PC-9 (cell line): ENCODE data around the gene CAMTA1.

Experiments used
- EZH2 ChIP-seq: fragments of 200-600 bp; sonication (generic); IDR thresholded peaks from 2 replicates; pipeline ENCODE4 v1.8.0; 2017; ENCODE audit warnings: antibody characterized with exemption, low read depth
- TF ChIP-seq, protein P1 (sequence below): fragments of 200-600 bp; sonication (generic); conservative IDR thresholded peaks from 2 replicates; pipeline ENCODE4 v1.6.1; 2017; ENCODE audit warnings: mixed run types, antibody characterized with exemption, mild to moderate bottlenecking, moderate library complexity

GRCh38 chr1:6805004-6805416 lies 19.8 kb downstream of the CAMTA1 start:
- TF ChIP-seq, protein P1, sequence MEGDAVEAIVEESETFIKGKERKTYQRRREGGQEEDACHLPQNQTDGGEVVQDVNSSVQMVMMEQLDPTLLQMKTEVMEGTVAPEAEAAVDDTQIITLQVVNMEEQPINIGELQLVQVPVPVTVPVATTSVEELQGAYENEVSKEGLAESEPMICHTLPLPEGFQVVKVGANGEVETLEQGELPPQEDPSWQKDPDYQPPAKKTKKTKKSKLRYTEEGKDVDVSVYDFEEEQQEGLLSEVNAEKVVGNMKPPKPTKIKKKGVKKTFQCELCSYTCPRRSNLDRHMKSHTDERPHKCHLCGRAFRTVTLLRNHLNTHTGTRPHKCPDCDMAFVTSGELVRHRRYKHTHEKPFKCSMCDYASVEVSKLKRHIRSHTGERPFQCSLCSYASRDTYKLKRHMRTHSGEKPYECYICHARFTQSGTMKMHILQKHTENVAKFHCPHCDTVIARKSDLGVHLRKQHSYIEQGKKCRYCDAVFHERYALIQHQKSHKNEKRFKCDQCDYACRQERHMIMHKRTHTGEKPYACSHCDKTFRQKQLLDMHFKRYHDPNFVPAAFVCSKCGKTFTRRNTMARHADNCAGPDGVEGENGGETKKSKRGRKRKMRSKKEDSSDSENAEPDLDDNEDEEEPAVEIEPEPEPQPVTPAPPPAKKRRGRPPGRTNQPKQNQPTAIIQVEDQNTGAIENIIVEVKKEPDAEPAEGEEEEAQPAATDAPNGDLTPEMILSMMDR: no peak
- no peak for TF ChIP-seq EZH2
